ENCODE measurements around the gene LRRC45. TPM values are rescaled to one million over a fixed set of nuclear protein-coding genes. Genes with fewer than 3 reads are reported as not detected.
A peak's percentile ranks its signal among the peaks of the same experiment; 100 is the strongest.
"Not testable (repeated sequence)": the region's sequence is repeated elsewhere in the genome, so short reads cannot be mapped to it uniquely, and the experiment has no call there.

Gene LRRC45
- total and polyA plus RNA-seq, 3 experiments from 2014 or later: 10.1 to 27.6 (median 26.8) TPM

- no peak overlapping the region for H3K4me3 ChIP-seq (ENCODE audit: low read length)
- Mint-ChIP-seq H3K4me3 (peak overlapping the region in 2 of 7 donors; percentile 48 to 86), H3K9me3 (no peaks in the 10 kb centered on the region), H3K27me3 (no peaks in the 10 kb centered on the region), H3K4me1 (peaks cover 23 to 43% (median 29%) of the 10 kb centered on the region in 3 donors), H3K27ac (peak overlapping the region in 1 of 8 donors; percentile 8), H3K36me3 (peaks cover 4 to 28% (median 13%) of the 10 kb centered on the region in 3 donors)
- no peak for DNase-seq
- ChIA-PET CTCF (no interaction called here), POLR2A (no interaction called here)
- peaks cover 28% of the 10 kb centered on the region for H3K4me1 ChIP-seq (ENCODE audit: insufficient read depth, low read length)
- no peak overlapping the region for H3K27ac ChIP-seq (ENCODE audit: low read depth, low read length)
- peaks cover 4% of the 10 kb centered on the region for H3K36me3 ChIP-seq (ENCODE audit: insufficient read depth, low read length)
- H3K27me3 ChIP-seq (ENCODE audit: insufficient read depth, low read length, poor library complexity, severe bottlenecking): no peaks in the 10 kb centered on the region
- no peaks in the 10 kb centered on the region for H3K9me3 ChIP-seq (ENCODE audit: low read length)
Measured at GRCh38 chr17:81980707-81981343, 42.3 kb upstream of the LRRC45 start.

DNA sequence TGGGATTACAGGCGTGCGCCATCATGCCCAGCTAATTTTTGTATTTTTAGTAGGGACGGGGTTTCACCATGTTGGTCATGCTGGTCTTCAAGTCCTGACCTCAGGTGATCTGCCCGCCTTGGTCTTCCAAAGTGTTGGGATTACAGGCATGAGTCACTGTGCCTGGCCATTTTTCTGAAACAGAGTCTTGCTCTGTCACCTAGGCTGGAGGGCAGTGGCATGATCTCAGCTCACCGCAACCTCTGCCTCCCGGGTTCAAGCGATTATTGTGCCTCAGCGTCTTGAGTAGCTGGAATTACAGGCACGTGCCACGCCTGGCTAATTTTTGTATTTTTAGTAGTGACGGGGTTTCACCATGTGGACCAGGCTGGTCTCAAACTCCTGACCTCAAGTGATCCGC, 41.6 kb upstream of the LRRC45 start:
- H3K27ac Mint-ChIP-seq; H3K27ac ChIP-seq (ENCODE audit: low read depth, low read length); H3K9me3 ChIP-seq (ENCODE audit: low read length); H3K27me3 ChIP-seq (ENCODE audit: insufficient read depth, low read length, poor library complexity, severe bottlenecking); H3K27me3 Mint-ChIP-seq; H3K36me3 ChIP-seq (ENCODE audit: insufficient read depth, low read length); CTCF ChIA-PET; H3K4me3 ChIP-seq (ENCODE audit: low read length); POLR2A ChIA-PET; H3K9me3 Mint-ChIP-seq; DNase-seq: not testable (repeated sequence)
- Mint-ChIP-seq H3K36me3 (peaks cover 4 to 33% (median 13%) of the 10 kb centered on the region in 3 donors), H3K4me3 (peak overlapping the region in 2 of 7 donors; percentile 27 to 40), H3K4me1 (peaks cover 23 to 38% (median 24%) of the 10 kb centered on the region in 3 donors)
- peaks cover 28% of the 10 kb centered on the region for H3K4me1 ChIP-seq (ENCODE audit: insufficient read depth, low read length)

- Histone ChIP-seq H3K4me3 (ENCODE audit: low read length) (no peak overlapping the region), H3K9me3 (ENCODE audit: low read length) (no peaks in the 10 kb centered on the region), H3K27me3 (ENCODE audit: insufficient read depth, low read length, poor library complexity, severe bottlenecking) (no peaks in the 10 kb centered on the region), H3K36me3 (ENCODE audit: insufficient read depth, low read length) (peaks cover 4% of the 10 kb centered on the region), H3K4me1 (ENCODE audit: insufficient read depth, low read length) (peaks cover 27% of the 10 kb centered on the region), H3K27ac (ENCODE audit: low read depth, low read length) (no peak overlapping the region)
- Mint-ChIP-seq H3K9me3 (no peaks in the 10 kb centered on the region), H3K36me3 (peaks cover 4 to 42% (median 13%) of the 10 kb centered on the region in 3 donors), H3K27ac (no peak overlapping the region), H3K4me1 (peaks cover 18 to 32% (median 19%) of the 10 kb centered on the region in 3 donors), H3K4me3 (no peak overlapping the region), H3K27me3 (no peaks in the 10 kb centered on the region)
- CTCF ChIA-PET: interaction anchor here (1.4 kb wide), 1 partner anchor 23 kb away, joined by 4 read pairs; no protein-coding TSS in a partner anchor
- DNase-seq: no peak
- POLR2A ChIA-PET: no interaction called here
Measured at GRCh38 chr17:81983011-81983638, 40.0 kb upstream of the LRRC45 start.

DNA sequence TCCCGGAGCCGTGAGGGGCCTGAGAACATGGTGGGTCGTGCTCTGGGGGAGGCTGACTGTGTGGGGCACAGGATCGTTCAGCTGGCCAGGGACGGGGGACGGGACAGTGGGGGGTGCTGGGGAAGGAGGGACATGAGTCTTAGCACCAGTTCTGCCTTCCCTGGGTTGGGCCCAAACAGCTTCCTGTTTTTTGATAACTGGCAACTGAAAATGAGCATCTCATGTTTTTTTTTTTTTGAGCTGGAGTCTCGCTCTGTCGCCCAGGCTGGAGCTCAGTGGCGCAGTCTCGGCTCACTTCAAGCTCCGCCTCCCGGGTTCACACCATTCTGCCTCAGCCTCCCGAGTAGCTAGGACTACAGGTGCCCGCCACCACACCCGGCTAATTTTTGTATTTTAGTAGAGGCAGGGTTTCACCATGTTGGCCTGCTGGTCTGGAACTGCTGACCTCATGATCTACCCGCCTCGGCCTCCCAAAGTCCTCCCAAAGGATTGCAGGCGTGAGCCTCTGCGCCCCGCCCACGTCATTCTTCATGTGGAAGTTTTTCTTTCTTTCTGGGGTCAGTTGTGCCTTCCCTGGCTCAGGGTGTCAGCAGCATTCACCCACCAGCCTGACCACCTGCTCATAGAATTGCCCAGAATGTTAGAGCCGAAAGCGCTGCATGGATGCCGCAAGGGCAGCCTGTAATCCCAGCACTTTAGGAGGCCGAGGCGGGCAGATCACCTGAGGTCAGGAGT, 39.3 kb upstream of the LRRC45 start:
- Mint-ChIP-seq H3K4me1 (peaks cover 16 to 28% (median 17%) of the 10 kb centered on the region in 3 donors), H3K9me3 (no peaks in the 10 kb centered on the region), H3K4me3 (no peak overlapping the region), H3K27me3 (no peaks in the 10 kb centered on the region), H3K27ac (peak overlapping the region in 1 of 8 donors; percentile 51), H3K36me3 (peaks cover 4 to 46% (median 13%) of the 10 kb centered on the region in 3 donors)
- ChIA-PET CTCF (interaction anchor here (1.4 kb wide), 1 partner anchor 24 kb away, joined by 4 read pairs; no protein-coding TSS in a partner anchor), POLR2A (no interaction called here)
- Histone ChIP-seq H3K27me3 (ENCODE audit: insufficient read depth, low read length, poor library complexity, severe bottlenecking) (no peaks in the 10 kb centered on the region), H3K9me3 (ENCODE audit: low read length) (no peaks in the 10 kb centered on the region), H3K36me3 (ENCODE audit: insufficient read depth, low read length) (peaks cover 4% of the 10 kb centered on the region), H3K27ac (ENCODE audit: low read depth, low read length) (no peak overlapping the region), H3K4me3 (ENCODE audit: low read length) (no peak overlapping the region), H3K4me1 (ENCODE audit: insufficient read depth, low read length) (peaks cover 20% of the 10 kb centered on the region)
- DNase-seq: no peak

DNA sequence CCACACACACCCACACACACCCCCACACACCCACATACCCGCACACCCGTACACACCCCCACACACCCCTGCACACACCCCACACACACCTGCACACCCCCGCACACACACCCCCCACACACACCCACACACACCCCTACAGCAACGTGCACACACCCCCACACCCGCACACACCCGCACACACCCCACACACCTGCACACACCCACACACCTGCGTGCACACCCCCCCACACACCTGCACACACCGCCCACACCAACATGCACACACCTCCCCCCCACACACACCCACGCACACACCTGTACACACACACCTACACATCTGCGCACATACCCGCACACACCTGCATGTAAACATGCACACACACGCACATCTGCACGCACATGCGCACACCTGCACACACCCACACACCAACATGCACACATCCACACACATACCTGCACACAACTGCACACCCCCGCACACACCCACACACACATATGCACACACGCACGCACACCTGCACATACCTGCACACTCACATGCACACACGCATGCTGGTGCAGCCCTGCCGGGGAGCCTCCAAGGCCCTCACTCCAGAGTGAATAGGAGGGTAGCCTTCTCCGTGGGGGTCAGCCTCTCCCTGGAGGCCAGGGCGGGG, 38.2 kb upstream of the LRRC45 start:
- H3K4me3 Mint-ChIP-seq: no peak overlapping the region
- no peak overlapping the region for H3K4me3 ChIP-seq (ENCODE audit: low read length)
- H3K27me3 ChIP-seq (ENCODE audit: insufficient read depth, low read length, poor library complexity, severe bottlenecking): no peaks in the 10 kb centered on the region
- no peaks in the 10 kb centered on the region for H3K27me3 Mint-ChIP-seq
- peaks cover 7 to 20% (median 9%) of the 10 kb centered on the region in 3 donors for H3K4me1 Mint-ChIP-seq
- H3K27ac ChIP-seq (ENCODE audit: low read depth, low read length): no peak overlapping the region
- no peaks in the 10 kb centered on the region for H3K9me3 Mint-ChIP-seq
- CTCF ChIA-PET: no interaction called here
- no peak for DNase-seq
- H3K36me3 Mint-ChIP-seq: peaks cover 4 to 46% (median 10%) of the 10 kb centered on the region in 3 donors
- POLR2A ChIA-PET: interaction anchor here (0.6 kb wide), 1 partner anchor 17 kb away, joined by 4 read pairs; no protein-coding TSS in a partner anchor
- no peaks in the 10 kb centered on the region for H3K9me3 ChIP-seq (ENCODE audit: low read length)
- peaks cover 4% of the 10 kb centered on the region for H3K36me3 ChIP-seq (ENCODE audit: insufficient read depth, low read length)
- peaks cover 12% of the 10 kb centered on the region for H3K4me1 ChIP-seq (ENCODE audit: insufficient read depth, low read length)
- H3K27ac Mint-ChIP-seq: no peak overlapping the region

DNA sequence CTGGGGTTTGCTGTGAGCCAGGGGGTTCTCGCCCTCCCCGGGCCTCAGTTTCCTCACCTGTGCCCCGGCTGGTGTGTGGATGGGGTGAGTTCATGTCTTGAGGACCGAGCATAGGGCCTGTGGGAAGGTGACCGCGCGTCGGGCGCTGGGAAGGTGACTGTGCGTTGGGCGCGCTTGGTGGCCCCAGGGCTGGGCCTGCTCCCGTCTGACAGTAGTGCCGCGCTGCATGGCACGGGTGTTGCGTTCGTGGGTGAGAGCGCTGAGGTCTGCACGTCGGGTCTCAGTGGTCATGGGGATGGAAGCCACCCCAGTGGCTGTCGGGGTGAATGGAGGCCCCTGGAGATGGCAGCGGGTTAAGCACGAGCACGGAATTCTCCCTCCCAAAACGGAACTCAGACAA, 36.5 kb upstream of the LRRC45 start:
- no peaks in the 10 kb centered on the region for H3K9me3 ChIP-seq (ENCODE audit: low read length)
- Mint-ChIP-seq H3K27ac (no peak overlapping the region), H3K4me1 (peaks cover 4 to 15% (median 5%) of the 10 kb centered on the region in 3 donors), H3K27me3 (no peaks in the 10 kb centered on the region), H3K9me3 (no peaks in the 10 kb centered on the region), H3K36me3 (peaks cover 4 to 46% (median 7%) of the 10 kb centered on the region in 3 donors), H3K4me3 (no peak overlapping the region)
- H3K27ac ChIP-seq (ENCODE audit: low read depth, low read length): no peak overlapping the region
- DNase-seq: no peak
- no peaks in the 10 kb centered on the region for H3K4me1 ChIP-seq (ENCODE audit: insufficient read depth, low read length)
- POLR2A ChIA-PET: no interaction called here
- CTCF ChIA-PET: no interaction called here
- peaks cover 4% of the 10 kb centered on the region for H3K36me3 ChIP-seq (ENCODE audit: insufficient read depth, low read length)
- H3K4me3 ChIP-seq (ENCODE audit: low read length): no peak overlapping the region
- H3K27me3 ChIP-seq (ENCODE audit: insufficient read depth, low read length, poor library complexity, severe bottlenecking): no peaks in the 10 kb centered on the region

DNA sequence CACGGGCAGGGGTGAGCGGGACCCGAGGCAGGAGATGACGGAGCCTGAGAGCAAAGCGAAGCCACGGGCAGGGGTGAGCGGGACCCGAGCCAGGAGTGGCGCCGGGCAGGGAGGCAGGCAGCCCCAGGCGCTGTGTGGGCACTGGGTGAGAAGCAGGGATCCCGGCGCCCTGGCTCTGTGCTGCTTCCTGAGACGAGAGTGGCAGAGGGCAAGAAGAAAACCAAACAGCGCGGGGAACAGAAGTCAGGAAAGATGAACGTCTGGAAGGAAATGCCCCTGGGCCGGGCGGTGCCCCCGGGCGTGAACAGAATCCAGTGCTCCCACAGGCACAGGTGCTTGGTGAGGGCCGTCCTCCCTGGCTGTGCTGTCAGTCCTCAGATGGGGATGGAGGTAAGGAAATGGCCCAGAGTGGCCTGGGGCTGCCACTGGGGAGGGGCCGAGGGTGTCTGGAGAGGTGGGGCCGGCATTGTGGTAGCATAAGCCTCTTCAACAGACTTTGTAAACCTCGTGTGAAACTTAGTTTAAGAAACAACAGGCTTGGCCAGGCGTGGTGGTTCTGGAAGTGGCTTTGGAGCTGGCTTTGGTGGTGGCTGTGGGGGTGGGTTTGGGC, 35.8 kb upstream of the LRRC45 start:
- H3K9me3 Mint-ChIP-seq: no peaks in the 10 kb centered on the region
- Histone ChIP-seq H3K36me3 (ENCODE audit: insufficient read depth, low read length) (peaks cover 4% of the 10 kb centered on the region), H3K4me3 (ENCODE audit: low read length) (no peak overlapping the region), H3K9me3 (ENCODE audit: low read length) (no peaks in the 10 kb centered on the region), H3K27me3 (ENCODE audit: insufficient read depth, low read length, poor library complexity, severe bottlenecking) (no peaks in the 10 kb centered on the region), H3K27ac (ENCODE audit: low read depth, low read length) (no peak overlapping the region), H3K4me1 (ENCODE audit: insufficient read depth, low read length) (no peaks in the 10 kb centered on the region)
- ChIA-PET POLR2A (no interaction called here), CTCF (no interaction called here)
- no peaks in the 10 kb centered on the region for H3K27me3 Mint-ChIP-seq
- H3K4me1 Mint-ChIP-seq: peaks cover 4 to 14% (median 5%) of the 10 kb centered on the region in 3 donors
- no peak for DNase-seq
- peak overlapping the region in 2 of 8 donors; percentile 15 to 84 for H3K27ac Mint-ChIP-seq
- no peak overlapping the region for H3K4me3 Mint-ChIP-seq
- peaks cover 4 to 46% (median 7%) of the 10 kb centered on the region in 3 donors for H3K36me3 Mint-ChIP-seq

Measured in CD8-positive, alpha-beta memory T cell (primary cell).